HG02840 (cell line): ENCODE data around the gene RAD51B.

Experiments
- ATAC-seq: cut with Tn5 transposase; IDR thresholded peaks from one replicate; pipeline ENCODE4 v1.9.1; 2021; ENCODE audit warnings: mild to moderate bottlenecking, moderate library complexity, moderate number of reproducible peaks; ENCODE audit not compliant: unreplicated experiment, low FRiP score

The RAD51B gene

GRCh38 chr14:68506645-68507419 is 687.3 kb downstream of the RAD51B start:
- ATAC-seq: peak; percentile 48

GRCh38 chr14:68507544-68508081 is 688.0 kb downstream of the RAD51B start:
- ATAC-seq: no peak

GRCh38 chr14:68508581-68508980 is 689.0 kb downstream of the RAD51B start:
- no peak for ATAC-seq

- no peak for ATAC-seq
Observed at GRCh38 chr14:68509188-68509983, 689.8 kb downstream of the RAD51B start.

GRCh38 chr14:68510201-68511128 is 690.9 kb downstream of the RAD51B start:
- no peak for ATAC-seq

GRCh38 chr14:68511129-68512047 is 691.8 kb downstream of the RAD51B start:
- no peak for ATAC-seq

- ATAC-seq: no peak
Observed at GRCh38 chr14:68512088-68512487, 692.5 kb downstream of the RAD51B start.

GRCh38 chr14:68513137-68513536 is 693.6 kb downstream of the RAD51B start:
- ATAC-seq: no peak

GRCh38 chr14:68513838-68514607 is 694.4 kb downstream of the RAD51B start:
- peak; percentile 63 for ATAC-seq

- ATAC-seq: no peak
Observed at GRCh38 chr14:68514608-68515194, 695.1 kb downstream of the RAD51B start.

- ATAC-seq: no peak
Observed at GRCh38 chr14:68516342-68516741, 696.8 kb downstream of the RAD51B start.

- no peak for ATAC-seq
Observed at GRCh38 chr14:68518166-68518565, 698.6 kb downstream of the RAD51B start.

GRCh38 chr14:68518761-68519670 is 699.4 kb downstream of the RAD51B start:
- no peak for ATAC-seq

GRCh38 chr14:68519671-68520187 is 700.1 kb downstream of the RAD51B start:
- no peak for ATAC-seq

GRCh38 chr14:68520637-68521556 is 701.3 kb downstream of the RAD51B start:
- no peak for ATAC-seq

- no peak for ATAC-seq
Observed at GRCh38 chr14:68521557-68521901, 702.0 kb downstream of the RAD51B start.
